ENCODE results near the gene HOXA10.

Gene HOXA10

DNA sequence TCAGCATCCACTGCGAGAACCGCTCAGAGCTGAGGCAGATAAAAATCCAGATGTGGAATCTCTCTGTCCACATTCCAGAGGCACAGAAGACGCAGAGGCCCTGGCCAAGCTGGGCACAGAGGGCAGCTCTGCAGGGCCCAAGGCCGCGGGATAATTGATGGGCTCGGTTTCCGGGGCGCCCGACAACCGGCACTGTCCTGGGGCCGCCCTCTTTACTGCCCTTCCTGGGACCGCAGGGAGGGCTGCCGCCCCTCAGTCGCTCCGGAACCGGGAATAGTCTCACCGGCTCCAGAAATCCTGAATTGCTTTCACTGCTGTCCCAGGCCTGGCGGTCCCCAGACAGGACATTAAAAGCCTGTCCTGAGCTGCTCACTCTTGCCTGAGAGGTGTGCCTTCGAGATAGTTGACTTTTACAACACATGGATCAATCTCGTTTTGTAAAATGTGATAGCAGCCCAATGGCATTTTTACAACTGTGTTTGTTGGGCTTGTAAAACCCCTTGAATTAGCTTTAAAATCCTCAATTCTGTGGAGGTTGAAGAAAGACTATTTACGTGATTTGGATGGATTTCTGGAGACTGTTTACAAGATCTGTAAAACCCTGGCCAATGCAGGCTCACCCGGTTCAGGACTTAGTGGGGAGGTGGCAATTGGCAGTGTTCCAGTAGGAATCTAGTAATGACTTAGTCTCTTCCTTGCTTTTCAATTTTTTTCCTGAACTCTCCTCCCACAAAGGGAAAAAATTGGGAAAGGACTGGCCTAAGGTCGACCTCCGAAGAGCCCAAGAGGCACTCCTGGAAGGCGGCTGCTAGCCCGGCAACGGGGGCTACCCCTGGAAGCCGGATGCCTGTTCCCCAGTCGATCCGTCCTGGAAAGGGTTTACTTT lies 25.1 kb downstream of the HOXA10 start:
- Histone ChIP-seq H3K36me3 (ENCODE audit: insufficient read depth, low read length) (peaks cover 9% of the 10 kb centered on the region; the same call in 1 of the 2 replicates), H3K9me3 (ENCODE audit: insufficient read depth, low read length, severe bottlenecking) (no peaks in the 10 kb centered on the region), H3K4me3 (ENCODE audit: low read depth in 1 of 2, low read length in 2 of 2) (peak overlapping the region in 1 of 2 experiments; percentile 64; a peak in 2 of 4 replicates), H4K20me1 (ENCODE audit: insufficient read depth, low read length) (no peaks in the 10 kb centered on the region), H2AFZ (ENCODE audit: low read depth, low read length) (0 out of 2 replicates have a peak overlapping the region, but pooled peaks have one; percentile 29), H3K27me3 (ENCODE audit: insufficient read depth, low read length, poor library complexity) (no peaks in the 10 kb centered on the region), H3K27ac (ENCODE audit: low read length) (peak overlapping the region; percentile 80; the same call in 1 of the 2 replicates), H3K79me2 (ENCODE audit: insufficient read depth, low read length) (peaks cover 28% of the 10 kb centered on the region), H3K4me2 (ENCODE audit: insufficient read depth, low read length) (peak overlapping the region; percentile 69), H3K9ac (ENCODE audit: low read depth, low read length) (peak overlapping the region; percentile 73), H3K4me1 (ENCODE audit: insufficient read depth, low read length) (peaks cover 28% of the 10 kb centered on the region)
- DNase-seq = no peak
- TF ChIP-seq EZH2 (IDR thresholded peaks at IDR 0.05; ENCODE audit: borderline replicate concordance, low read depth, low read length, severe bottlenecking) (no peak), CTCF (IDR thresholded peaks at IDR 0.05; ENCODE audit: borderline replicate concordance, extremely low read depth, low read length, poor library complexity, severe bottlenecking) (no peak)
- ATAC-seq (ENCODE audit: insufficient read depth, low read depth) = no peak

DNA sequence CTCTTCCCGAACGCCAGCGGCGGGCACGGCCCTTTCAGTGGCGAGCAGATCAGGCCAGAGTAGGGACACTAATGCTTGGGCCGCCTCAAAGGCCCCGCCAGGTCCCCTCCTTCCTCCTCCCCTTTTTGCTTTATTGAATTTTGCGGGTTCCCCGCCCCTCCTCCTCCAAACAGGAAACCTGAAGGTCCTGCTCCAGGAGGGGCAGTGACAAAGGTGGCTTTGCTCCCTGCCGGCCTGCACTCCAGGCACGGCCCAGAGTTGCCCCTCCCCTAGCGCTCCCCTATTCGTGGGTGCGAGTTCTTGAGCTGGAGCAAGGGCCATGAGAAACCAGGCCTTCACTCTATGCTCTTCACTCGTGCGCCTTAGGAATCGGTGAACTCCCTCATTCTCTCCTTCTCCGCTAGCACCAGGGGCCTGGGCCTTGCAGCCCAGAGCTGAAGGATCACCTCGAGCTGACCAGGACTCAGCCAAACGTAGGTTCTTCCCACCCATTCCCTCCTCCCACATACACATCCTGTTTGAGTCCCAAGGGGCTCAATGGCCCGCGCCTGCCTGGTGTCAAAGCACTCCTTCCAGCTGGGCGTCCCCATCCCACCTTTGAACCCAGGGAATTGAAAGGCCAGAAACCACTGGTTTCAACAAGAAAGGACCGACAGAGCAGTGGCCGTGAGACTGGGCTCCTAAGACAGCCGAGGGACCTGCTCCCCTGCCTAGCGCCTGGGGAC lies 25.9 kb downstream of the HOXA10 start:
- H3K36me3 ChIP-seq (ENCODE audit: insufficient read depth, low read length) = peaks cover 9% of the 10 kb centered on the region; the same call in 1 of the 2 replicates
- H3K27me3 ChIP-seq (ENCODE audit: insufficient read depth, low read length, poor library complexity) = no peaks in the 10 kb centered on the region
- H3K4me2 ChIP-seq (ENCODE audit: insufficient read depth, low read length) = peak overlapping the region; percentile 69
- H3K9ac ChIP-seq (ENCODE audit: low read depth, low read length) = peak overlapping the region; percentile 73; the same call in 1 of the 2 replicates
- peak overlapping the region in 1 of 2 experiments; percentile 64; a peak in 1 of 4 replicates for H3K4me3 ChIP-seq (ENCODE audit: low read depth in 1 of 2, low read length in 2 of 2)
- no peaks in the 10 kb centered on the region for H3K9me3 ChIP-seq (ENCODE audit: insufficient read depth, low read length, severe bottlenecking)
- peak overlapping the region; percentile 13; the same call in 1 of the 2 replicates for H3K27ac ChIP-seq (ENCODE audit: low read length)
- peaks cover 28% of the 10 kb centered on the region for H3K79me2 ChIP-seq (ENCODE audit: insufficient read depth, low read length)
- no peak for ATAC-seq (ENCODE audit: insufficient read depth, low read depth)
- DNase-seq = no peak
- no peaks in the 10 kb centered on the region for H4K20me1 ChIP-seq (ENCODE audit: insufficient read depth, low read length)
- H3K4me1 ChIP-seq (ENCODE audit: insufficient read depth, low read length) = peaks cover 28% of the 10 kb centered on the region
- TF ChIP-seq CTCF (IDR thresholded peaks at IDR 0.05; ENCODE audit: borderline replicate concordance, extremely low read depth, low read length, poor library complexity, severe bottlenecking) (no peak), EZH2 (IDR thresholded peaks at IDR 0.05; ENCODE audit: borderline replicate concordance, low read depth, low read length, severe bottlenecking) (no peak)
- no peak overlapping the region for H2AFZ ChIP-seq (ENCODE audit: low read depth, low read length)

- peaks cover 28% of the 10 kb centered on the region for H3K4me1 ChIP-seq (ENCODE audit: insufficient read depth, low read length)
- peaks cover 28% of the 10 kb centered on the region for H3K79me2 ChIP-seq (ENCODE audit: insufficient read depth, low read length)
- H4K20me1 ChIP-seq (ENCODE audit: insufficient read depth, low read length) = no peaks in the 10 kb centered on the region
- no peaks in the 10 kb centered on the region for H3K9me3 ChIP-seq (ENCODE audit: insufficient read depth, low read length, severe bottlenecking)
- peak within 1 kb of the TSS; percentile 73; the same call in 1 of the 2 replicates for H3K9ac ChIP-seq (ENCODE audit: low read depth, low read length)
- no peaks in the 10 kb centered on the region for H3K27me3 ChIP-seq (ENCODE audit: insufficient read depth, low read length, poor library complexity)
- peaks cover 13% of the 10 kb centered on the region for H3K36me3 ChIP-seq (ENCODE audit: insufficient read depth, low read length)
- H3K4me2 ChIP-seq (ENCODE audit: insufficient read depth, low read length) = peak within 1 kb of the TSS; percentile 69
- no peak for DNase-seq
- TF ChIP-seq EZH2 (IDR thresholded peaks at IDR 0.05; ENCODE audit: borderline replicate concordance, low read depth, low read length, severe bottlenecking) = no peak
- no peak for TF ChIP-seq CTCF (IDR thresholded peaks at IDR 0.05; ENCODE audit: borderline replicate concordance, extremely low read depth, low read length, poor library complexity, severe bottlenecking)
- no peak within 1 kb of the TSS for H2AFZ ChIP-seq (ENCODE audit: low read depth, low read length)
- H3K4me3 ChIP-seq (ENCODE audit: low read depth in 1 of 2, low read length in 2 of 2) = peak within 1 kb of the TSS in 1 of 2 experiments; percentile 64; a peak in 1 of 4 replicates
- ATAC-seq (ENCODE audit: insufficient read depth, low read depth) = no peak
- peak within 1 kb of the TSS; percentile 13; the same call in 1 of the 2 replicates for H3K27ac ChIP-seq (ENCODE audit: low read length)
Observed at GRCh38 chr7:27147199-27148030, 26.7 kb downstream of the HOXA10 start, which contains the start of gene HOXA6. TSS of gene HOXA6 (minus strand) at chr7:27147774. CDS start at chr7:27147749, 25 bp downstream.
